CMK (cell line): ENCODE data around the gene SLC22A14.
"Not testable (repeated sequence)": the region's sequence is repeated elsewhere in the genome, so short reads cannot be mapped to it uniquely, and the experiment has no call there.

ENCODE experiments used
- DNase-seq: peaks from one replicate; pipeline ENCODE4 v3.0.0-alpha.2; 2010; ENCODE audit warnings: low read depth

The SLC22A14 gene

GRCh38 chr3:38313695-38314094, 31.6 kb downstream of the SLC22A14 start:
- no peak for DNase-seq

GRCh38 chr3:38314112-38314763, 32.1 kb downstream of the SLC22A14 start:
- peak; percentile 25 for DNase-seq

DNA sequence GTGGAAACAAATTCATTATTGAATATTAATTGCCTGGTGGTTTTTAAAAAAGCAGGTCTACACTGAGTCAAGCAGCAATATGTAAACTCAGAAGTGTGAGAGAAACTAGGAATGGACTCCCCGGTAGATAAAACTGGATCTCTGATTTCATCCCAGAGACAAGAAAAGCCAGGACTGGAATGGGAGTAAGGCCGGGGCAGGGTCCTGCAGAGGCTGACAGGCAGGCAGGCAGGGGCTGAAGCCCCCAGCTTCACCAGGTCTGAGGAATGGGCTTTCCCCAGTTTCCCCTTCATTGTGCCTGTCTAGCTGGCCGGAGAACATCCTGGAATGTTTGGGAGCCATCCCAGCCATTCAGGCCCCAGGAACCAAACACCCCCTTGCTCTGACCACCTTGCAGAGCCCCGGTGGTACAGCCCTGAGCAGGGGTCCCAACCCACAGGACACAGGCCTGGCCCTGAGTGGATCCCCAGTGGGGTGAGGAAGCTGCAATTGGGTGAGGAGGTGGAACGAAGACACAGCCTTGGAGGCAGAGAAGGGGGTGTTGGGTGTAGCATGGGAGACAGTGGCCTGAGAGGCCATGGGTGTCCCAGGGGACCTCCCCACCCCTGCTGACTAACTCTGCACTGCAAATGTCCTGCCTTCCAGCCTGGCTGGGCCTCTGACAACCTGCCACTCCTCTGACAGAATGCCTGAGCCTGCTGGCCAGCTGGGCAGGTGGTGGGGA, 32.8 kb downstream of the SLC22A14 start:
- no peak for DNase-seq

DNA sequence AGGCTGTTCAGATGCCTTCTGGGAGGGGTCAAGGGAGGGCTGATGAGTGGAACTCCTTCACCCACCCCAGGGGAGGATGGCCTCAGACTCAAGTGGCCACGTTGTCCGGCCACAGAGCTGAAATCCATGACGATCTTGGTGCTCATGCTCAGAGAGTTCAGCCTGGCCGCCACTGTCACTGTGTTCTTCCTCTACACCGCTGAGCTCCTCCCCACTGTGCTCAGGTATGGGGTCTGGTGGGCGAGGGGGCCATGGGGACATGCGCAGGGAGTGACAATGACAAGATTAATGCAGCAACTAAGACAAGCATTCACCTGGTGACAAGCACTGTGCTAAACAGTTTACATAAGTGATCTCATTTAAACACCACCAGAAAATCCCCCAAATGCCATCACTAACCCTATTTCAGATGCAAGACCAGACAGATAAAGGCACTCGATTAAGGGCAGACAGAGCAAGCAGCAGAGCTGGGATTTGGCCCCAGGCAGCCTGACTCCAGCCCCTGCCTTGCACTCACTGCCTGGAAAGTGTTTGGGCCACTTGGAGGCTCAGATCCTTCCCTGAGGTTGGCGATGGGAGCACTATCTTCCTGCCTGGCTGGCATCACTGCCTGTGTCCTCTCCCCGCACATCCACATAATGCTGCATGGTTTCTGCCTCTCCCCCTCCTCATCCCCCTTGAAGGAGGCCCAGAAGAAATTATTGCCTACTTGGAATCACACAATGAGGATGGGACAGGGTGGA, 33.6 kb downstream of the SLC22A14 start:
- no peak for DNase-seq

GRCh38 chr3:38316356-38317191, 34.5 kb downstream of the SLC22A14 start:
- DNase-seq = no peak

DNA sequence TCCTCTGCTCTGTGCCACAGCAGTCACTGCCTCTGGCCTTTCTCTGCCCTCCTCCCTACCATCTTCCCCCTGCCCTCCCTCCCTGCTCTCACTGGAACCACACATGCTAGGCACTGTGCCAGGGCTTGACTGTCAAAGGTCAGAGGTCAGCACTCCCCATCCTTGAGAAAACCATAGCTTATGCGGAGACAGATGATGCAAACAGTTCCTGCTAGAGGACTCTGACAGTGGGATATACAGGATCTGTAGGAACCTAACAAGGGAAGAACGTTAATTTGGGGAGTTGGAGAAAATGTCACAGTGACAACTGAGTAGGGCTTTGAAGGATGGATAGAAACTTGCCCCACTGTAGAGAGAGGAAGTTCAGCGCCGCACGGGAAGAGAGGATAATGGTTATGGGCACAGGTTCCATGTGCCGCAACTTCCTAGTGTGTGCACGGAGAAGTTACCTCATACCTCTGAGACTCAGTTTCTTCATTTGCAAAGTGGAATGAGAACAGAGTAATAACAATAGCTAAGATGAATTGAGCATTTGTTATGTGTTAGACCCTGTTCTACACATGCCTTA, 35.2 kb downstream of the SLC22A14 start:
- no peak for DNase-seq

- DNase-seq = no peak
Observed at GRCh38 chr3:38318766-38319671, 36.9 kb downstream of the SLC22A14 start.

GRCh38 chr3:38320638-38321037, 38.5 kb downstream of the SLC22A14 start:
- DNase-seq = not testable (repeated sequence)

DNA sequence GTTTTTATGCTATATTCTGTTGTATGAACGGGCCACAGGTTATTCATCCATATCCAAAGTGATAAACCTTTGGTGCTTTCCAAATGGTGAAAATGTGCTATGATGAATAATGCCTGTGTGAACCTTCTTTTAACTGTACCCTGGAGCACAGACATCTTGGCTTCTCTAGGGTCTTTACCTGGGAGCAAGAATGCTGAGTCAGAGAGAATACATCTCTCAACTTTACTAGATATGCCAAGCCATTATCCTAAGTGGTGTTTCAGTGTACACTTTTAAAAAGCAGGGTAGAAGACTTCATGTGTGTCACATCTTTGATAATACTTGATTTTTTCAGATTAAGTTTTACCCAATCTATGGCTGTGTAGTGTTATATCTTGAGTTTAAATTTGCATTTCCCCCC, 41.0 kb downstream of the SLC22A14 start:
- DNase-seq = no peak

GRCh38 chr3:38325256-38325655, 43.2 kb downstream of the SLC22A14 start:
- DNase-seq = no peak

GRCh38 chr3:38327335-38328009, 45.4 kb downstream of the SLC22A14 start:
- no peak for DNase-seq

GRCh38 chr3:38331257-38332022, 49.3 kb downstream of the SLC22A14 start:
- no peak for DNase-seq

GRCh38 chr3:38332201-38332600, 50.1 kb downstream of the SLC22A14 start:
- no peak for DNase-seq

GRCh38 chr3:38334142-38335055, 52.3 kb downstream of the SLC22A14 start:
- no peak for DNase-seq

DNA sequence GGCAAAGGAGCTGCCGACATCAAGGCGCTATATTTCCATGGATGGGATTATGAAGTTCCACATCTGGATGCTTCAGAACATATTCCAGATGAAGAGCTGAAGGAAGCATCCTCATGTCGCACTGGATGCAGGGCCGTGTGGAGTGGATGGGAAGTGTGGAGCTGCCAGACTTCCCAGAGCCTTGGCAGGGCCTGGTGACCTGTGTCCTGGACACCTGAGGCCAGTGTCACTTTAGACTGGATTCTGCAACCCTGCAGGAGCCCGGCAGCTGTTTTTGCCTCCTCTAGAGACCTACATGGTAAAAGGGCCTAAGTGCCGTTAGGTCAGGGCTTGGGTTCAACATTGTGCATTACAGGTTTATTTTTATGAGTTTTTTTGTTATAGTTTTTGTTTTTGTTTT, 53.2 kb downstream of the SLC22A14 start:
- DNase-seq = no peak

- no peak for DNase-seq
Observed at GRCh38 chr3:38337703-38338102, 55.6 kb downstream of the SLC22A14 start.

DNA sequence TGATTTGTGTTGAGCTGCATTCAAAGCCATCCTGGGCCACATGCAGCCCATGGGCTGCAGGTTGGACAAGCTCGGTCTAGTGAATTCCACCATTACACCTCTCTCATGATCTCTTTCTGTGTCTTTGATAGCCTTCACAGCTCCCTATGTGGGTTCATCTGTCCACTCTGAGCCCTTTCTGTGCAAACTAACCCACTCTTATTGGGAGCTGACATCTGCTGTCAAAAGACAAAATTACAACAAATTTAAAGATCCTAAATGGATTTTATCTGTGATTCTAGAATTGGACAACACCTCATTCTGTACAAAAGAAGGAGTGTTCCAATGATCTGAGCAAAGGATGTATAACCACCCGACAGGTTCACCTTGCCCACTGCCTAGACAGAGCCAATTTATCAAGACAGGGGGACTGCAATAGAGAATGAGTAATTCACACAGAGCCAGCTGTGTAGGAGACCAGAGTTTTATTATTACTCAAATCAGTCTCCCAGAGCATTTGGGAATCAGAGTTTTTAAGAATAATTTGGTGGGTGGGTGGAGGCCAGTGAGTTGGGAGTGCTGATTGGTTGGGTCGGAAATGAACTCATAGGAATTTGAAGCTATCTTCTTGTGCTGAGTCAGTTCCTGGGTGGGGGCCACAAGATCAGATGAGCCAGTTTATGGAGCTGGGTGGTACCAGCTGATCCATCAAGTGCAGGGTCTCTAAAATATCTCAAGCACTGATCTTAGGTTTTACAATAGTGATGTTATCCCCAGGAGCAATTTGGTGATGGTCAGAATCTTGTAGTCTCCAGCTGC, 61.9 kb downstream of the SLC22A14 start:
- DNase-seq = no peak
